PC-3 (cell line): ENCODE results near the gene ENTHD1. TPM values are rescaled to one million over a fixed set of nuclear protein-coding genes. Genes with fewer than 3 reads are reported as not detected.

Experiments used
- ATAC-seq: fragments of 200-7000 bp; cut with Tn5 transposase; 2 replicates; pipeline ENCODE4 v1.9.1; 2020; ENCODE audit warnings: mild to moderate bottlenecking, moderate library complexity
- BruUV-seq: library from RNA; stranded (reverse); fragments of 400-500 nt; replicated peaks from 2 replicates; lab custom pipeline; 2021; lab: Mats Ljungman, UMichigan
- CTCF ChIA-PET: fragments of 300-600 bp; sonication (Branson Sonifier 250); formaldehyde crosslinking; loops from one replicate; lab custom pipeline; 2022; ENCODE audit warnings: antibody characterized with exemption; lab: Charles Lee
- POLR2A ChIA-PET: fragments of 300-600 bp; sonication (Branson Sonifier 250); formaldehyde crosslinking; loops from one replicate; lab custom pipeline; 2022; ENCODE audit warnings: antibody characterized with exemption; ENCODE audit not compliant: unreplicated experiment; lab: Charles Lee
- DNase-seq: peaks from one replicate; pipeline ENCODE4 v3.0.0-alpha.2; 2015
- H2AFZ ChIP-seq: fragments of 300-600 bp; sonication (generic); 2 replicates; pipeline ENCODE4 v1.6.0; 2016; ENCODE audit warnings: antibody characterized with exemption, low read length
- H3F3A ChIP-seq: fragments of 300-600 bp; sonication (generic); one replicate; pipeline ENCODE4 v1.6.0; 2017; ENCODE audit warnings: antibody characterized with exemption, low read length, control low read depth, mild to moderate bottlenecking; ENCODE audit not compliant: unreplicated experiment
- H3K27ac ChIP-seq: fragments of 300-600 bp; sonication (generic); 2 replicates; pipeline ENCODE4 v1.5.1; 2016; ENCODE audit warnings: mild to moderate bottlenecking, low read length
- H3K27me3 ChIP-seq: fragments of 300-600 bp; sonication (generic); 2 replicates; pipeline ENCODE4 v1.6.1; 2016; ENCODE audit warnings: low read length, mixed read lengths
- H3K36me3 ChIP-seq: fragments of 300-600 bp; sonication (generic); 2 replicates; pipeline ENCODE4 v1.6.1; 2016; ENCODE audit warnings: low read depth, mixed run types, low read length, mixed read lengths
- H3K4me1 ChIP-seq: fragments of 300-600 bp; sonication (generic); 2 replicates; pipeline ENCODE4 v1.5.1; 2016; ENCODE audit warnings: low read length; ENCODE audit not compliant: insufficient read depth
- H3K4me2 ChIP-seq: fragments of 300-600 bp; sonication (generic); 2 replicates; pipeline ENCODE4 v1.6.0; 2016; ENCODE audit warnings: low read length
- H3K4me3 ChIP-seq: fragments of 300-600 bp; sonication (generic); 2 replicates; pipeline ENCODE4 v1.5.1; 2016; ENCODE audit warnings: mild to moderate bottlenecking, low read length, mixed read lengths
- H3K79me2 ChIP-seq: fragments of 300-600 bp; sonication (generic); 2 replicates; pipeline ENCODE4 v1.6.1; 2017; ENCODE audit warnings: low read length, mixed read lengths
- H3K9ac ChIP-seq: fragments of 300-600 bp; sonication (generic); 2 replicates; pipeline ENCODE4 v1.6.0; 2016; ENCODE audit warnings: mild to moderate bottlenecking, low read length
- H3K9me2 ChIP-seq: fragments of 300-600 bp; sonication (generic); replicated peaks from 2 replicates; pipeline ENCODE4 v1.6.1; 2016; ENCODE audit warnings: mixed run types, low read length, mixed read lengths
- H3K9me3 ChIP-seq: fragments of 300-600 bp; sonication (generic); 2 replicates; pipeline ENCODE4 v1.6.1; 2016; ENCODE audit warnings: low read length, mixed read lengths
- H4K20me1 ChIP-seq: fragments of 300-600 bp; sonication (generic); 2 replicates; pipeline ENCODE4 v1.6.1; 2016; ENCODE audit warnings: low read length, mixed read lengths
- EZH2 ChIP-seq: fragments of 300-600 bp; sonication (generic); IDR thresholded peaks from one replicate; pipeline ENCODE4 v1.6.1; 2017; ENCODE audit warnings: antibody characterized with exemption, mild to moderate bottlenecking, low read length; ENCODE audit not compliant: unreplicated experiment
- EZH2phosphoT487 ChIP-seq: fragments of 300-600 bp; sonication (generic); IDR thresholded peaks from 2 replicates; pipeline ENCODE4 v1.6.1; 2018; ENCODE audit warnings: mild to moderate bottlenecking, antibody characterized with exemption, low read length, borderline replicate concordance
- intact Hi-C: fragments of 100-400 bp; cut with micrococcal nuclease; formaldehyde crosslinking; loops from 2 replicates; pipeline ENCODE4 v1.9.0; 2023
- total RNA-seq: library from RNA; depleted of rRNA; stranded (reverse); fragments of >200 nt; gene quantifications from 2 replicates; pipeline ENCODE4 v1.2.3, GENCODE V29; 2014
- TF ChIP-seq, protein P1 (sequence below): fragments of 300-600 bp; sonication (generic); conservative IDR thresholded peaks from 2 replicates; pipeline ENCODE4 v1.5.1; 2017; ENCODE audit warnings: antibody characterized with exemption, low read depth, mild to moderate bottlenecking, low read length

The ENTHD1 gene
- total RNA-seq, 1 experiment from 2014 or later, result not detected

DNA sequence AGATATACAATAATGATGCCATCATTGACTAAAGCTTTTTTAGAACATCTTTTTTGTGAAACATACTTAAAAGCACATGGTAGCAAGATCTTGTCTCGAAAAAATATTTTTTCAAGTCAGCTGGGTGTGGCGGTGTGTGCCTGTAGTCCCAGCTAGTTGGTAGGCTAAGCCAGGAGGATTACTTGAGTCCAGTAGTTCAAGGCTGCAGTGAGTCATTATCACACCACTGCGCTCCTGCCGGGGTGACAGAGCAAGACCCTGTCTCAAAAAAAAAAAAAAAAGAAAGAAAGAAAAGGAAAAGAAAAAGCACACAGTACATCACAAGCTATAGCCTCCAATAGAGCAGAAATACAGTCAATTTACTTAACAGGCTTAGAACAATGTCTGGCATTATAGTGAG, 37.0 kb downstream of the ENTHD1 start:
- intact Hi-C loops, result no loop called here
- Histone ChIP-seq H3K9me3 (no peaks in the 10 kb centered on the region), H3K4me1 (no peaks in the 10 kb centered on the region), H3K4me3 (no peak overlapping the region), H3K36me3 (no peaks in the 10 kb centered on the region), H4K20me1 (no peaks in the 10 kb centered on the region), H3K27me3 (peaks cover 34% of the 10 kb centered on the region), H3K9me2 (no peaks in the 10 kb centered on the region), H3K27ac (no peak overlapping the region), H3F3A (no peaks in the 10 kb centered on the region), H2AFZ (no peak overlapping the region), H3K4me2 (no peak overlapping the region), H3K9ac (no peak overlapping the region), H3K79me2 (no peaks in the 10 kb centered on the region)
- ChIA-PET POLR2A (interaction anchor here (0.6 kb wide), 1 partner anchor 76 kb away, joined by 16 read pairs; no protein-coding TSS in a partner anchor), CTCF (no interaction called here)
- BruUV-seq, result no TSS peak
- no peak for ATAC-seq
- TF ChIP-seq, protein P1, sequence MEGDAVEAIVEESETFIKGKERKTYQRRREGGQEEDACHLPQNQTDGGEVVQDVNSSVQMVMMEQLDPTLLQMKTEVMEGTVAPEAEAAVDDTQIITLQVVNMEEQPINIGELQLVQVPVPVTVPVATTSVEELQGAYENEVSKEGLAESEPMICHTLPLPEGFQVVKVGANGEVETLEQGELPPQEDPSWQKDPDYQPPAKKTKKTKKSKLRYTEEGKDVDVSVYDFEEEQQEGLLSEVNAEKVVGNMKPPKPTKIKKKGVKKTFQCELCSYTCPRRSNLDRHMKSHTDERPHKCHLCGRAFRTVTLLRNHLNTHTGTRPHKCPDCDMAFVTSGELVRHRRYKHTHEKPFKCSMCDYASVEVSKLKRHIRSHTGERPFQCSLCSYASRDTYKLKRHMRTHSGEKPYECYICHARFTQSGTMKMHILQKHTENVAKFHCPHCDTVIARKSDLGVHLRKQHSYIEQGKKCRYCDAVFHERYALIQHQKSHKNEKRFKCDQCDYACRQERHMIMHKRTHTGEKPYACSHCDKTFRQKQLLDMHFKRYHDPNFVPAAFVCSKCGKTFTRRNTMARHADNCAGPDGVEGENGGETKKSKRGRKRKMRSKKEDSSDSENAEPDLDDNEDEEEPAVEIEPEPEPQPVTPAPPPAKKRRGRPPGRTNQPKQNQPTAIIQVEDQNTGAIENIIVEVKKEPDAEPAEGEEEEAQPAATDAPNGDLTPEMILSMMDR, result no peak
- DNase-seq, result no peak

DNA sequence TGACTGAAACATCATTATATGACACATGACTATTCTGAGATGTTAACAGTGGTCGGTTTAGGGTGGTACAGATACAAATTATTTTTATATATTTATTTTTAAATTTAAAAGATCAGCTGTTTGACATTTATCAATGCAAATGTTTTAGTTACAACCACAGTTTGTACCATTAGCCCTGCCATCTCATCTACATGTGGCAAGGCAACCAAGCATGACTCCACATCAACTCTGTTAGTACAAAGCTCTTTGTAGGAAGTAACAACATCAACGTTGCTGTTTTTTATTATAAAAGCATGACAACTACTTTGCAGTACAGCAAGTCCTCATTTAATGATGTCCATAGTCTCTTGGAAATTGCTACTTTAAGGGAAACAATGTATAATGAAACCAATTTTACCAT, 40.8 kb downstream of the ENTHD1 start:
- DNase-seq (no peak), ATAC-seq (no peak)
- CTCF ChIA-PET, result no interaction called here
- Histone ChIP-seq H3F3A (no peaks in the 10 kb centered on the region), H3K9me3 (no peaks in the 10 kb centered on the region), H3K79me2 (no peaks in the 10 kb centered on the region), H3K9me2 (no peaks in the 10 kb centered on the region), H3K9ac (no peak overlapping the region), H3K4me1 (no peaks in the 10 kb centered on the region), H3K27me3 (peaks cover 14% of the 10 kb centered on the region; the same call in 1 of the 2 replicates), H3K4me2 (no peak overlapping the region), H3K36me3 (no peaks in the 10 kb centered on the region), H3K27ac (no peak overlapping the region), H4K20me1 (no peaks in the 10 kb centered on the region), H2AFZ (no peak overlapping the region), H3K4me3 (no peak overlapping the region)
- TF ChIP-seq, protein P1, result no peak
- no peak for TF ChIP-seq EZH2phosphoT487
- no peak for TF ChIP-seq EZH2
- POLR2A ChIA-PET, result no interaction called here
- no TSS peak for BruUV-seq
- intact Hi-C loops, result no loop called here

DNA sequence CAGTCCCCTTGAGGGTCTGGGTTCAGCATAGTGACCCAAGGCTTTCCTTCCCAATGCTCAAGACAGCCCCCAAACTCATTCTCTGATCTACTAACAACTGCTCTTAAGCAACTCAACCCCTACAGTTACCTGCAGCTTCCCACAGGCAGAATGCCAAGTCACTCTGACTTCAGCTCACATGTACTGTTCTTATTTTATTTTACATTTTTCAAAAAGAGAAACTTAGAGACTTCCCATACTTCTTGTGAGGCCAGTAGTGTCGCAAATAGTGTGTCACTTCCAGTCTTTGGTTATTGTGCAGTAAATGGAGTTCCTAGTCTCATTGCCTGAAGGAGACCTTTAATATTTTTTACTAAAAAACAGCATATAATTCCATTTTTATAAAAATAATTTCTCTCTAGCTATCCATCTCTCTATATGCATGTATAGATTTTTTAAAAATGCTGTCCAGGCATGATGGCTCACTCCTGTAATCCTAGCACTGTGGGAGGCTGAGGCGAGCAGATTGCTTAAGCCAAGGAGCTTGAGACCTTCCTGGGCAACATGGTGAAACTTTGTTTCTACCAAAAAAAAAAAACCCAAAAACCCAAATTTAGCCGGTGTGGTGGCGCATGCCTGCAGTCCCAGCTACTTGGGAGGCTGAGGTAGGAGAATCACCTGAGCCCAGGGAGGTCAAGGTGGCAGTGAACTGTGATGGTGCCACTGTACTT, 41.8 kb downstream of the ENTHD1 start:
- Histone ChIP-seq H3K27ac (no peak overlapping the region), H3K36me3 (no peaks in the 10 kb centered on the region), H3K9me3 (no peaks in the 10 kb centered on the region), H3F3A (no peaks in the 10 kb centered on the region), H2AFZ (no peak overlapping the region), H3K4me3 (no peak overlapping the region), H3K79me2 (no peaks in the 10 kb centered on the region), H3K9me2 (no peaks in the 10 kb centered on the region), H3K4me2 (no peak overlapping the region), H4K20me1 (no peaks in the 10 kb centered on the region), H3K4me1 (no peaks in the 10 kb centered on the region), H3K27me3 (peaks cover 14% of the 10 kb centered on the region; the same call in 1 of the 2 replicates), H3K9ac (no peak overlapping the region)
- intact Hi-C loops, result no loop called here
- ChIA-PET POLR2A (no interaction called here), CTCF (no interaction called here)
- DNase-seq (no peak), ATAC-seq (no peak)
- BruUV-seq, result no TSS peak
- TF ChIP-seq, protein P1, result no peak
- no peak for TF ChIP-seq EZH2phosphoT487
- TF ChIP-seq EZH2, result no peak
